Mononuclear cell (primary cell): ENCODE measurements around the gene PRPF19. TPM values are rescaled to one million over a fixed set of nuclear protein-coding genes. Genes with fewer than 3 reads are reported as not detected.

Experiments used
- H3K27me3 ChIP-seq: 2 replicates; pipeline ENCODE4 v1.6.0; 2011; ENCODE audit warnings: low read length, control low read depth; ENCODE audit not compliant: insufficient read depth
- H3K4me1 ChIP-seq: 2 replicates; pipeline ENCODE4 v1.5.1; 2011; ENCODE audit warnings: mild to moderate bottlenecking, low read length, control low read depth; ENCODE audit not compliant: insufficient read depth
- H3K4me3 ChIP-seq: 2 replicates; pipeline ENCODE4 v1.5.1; 2011; ENCODE audit warnings: mild to moderate bottlenecking, low read length, moderate library complexity
- H3K9me3 ChIP-seq: 2 replicates; pipeline ENCODE4 v1.5.1; 2011; ENCODE audit warnings: low read depth, mild to moderate bottlenecking, control low read depth, low read length
- total RNA-seq: library from RNA; depleted of rRNA; stranded (reverse); fragments of >200 nt; gene quantifications from one replicate; pipeline ENCODE4 v1.2.3, GENCODE V29; 2012

PRPF19 gene
- total RNA-seq, 1 donor = 32.0 TPM

DNA sequence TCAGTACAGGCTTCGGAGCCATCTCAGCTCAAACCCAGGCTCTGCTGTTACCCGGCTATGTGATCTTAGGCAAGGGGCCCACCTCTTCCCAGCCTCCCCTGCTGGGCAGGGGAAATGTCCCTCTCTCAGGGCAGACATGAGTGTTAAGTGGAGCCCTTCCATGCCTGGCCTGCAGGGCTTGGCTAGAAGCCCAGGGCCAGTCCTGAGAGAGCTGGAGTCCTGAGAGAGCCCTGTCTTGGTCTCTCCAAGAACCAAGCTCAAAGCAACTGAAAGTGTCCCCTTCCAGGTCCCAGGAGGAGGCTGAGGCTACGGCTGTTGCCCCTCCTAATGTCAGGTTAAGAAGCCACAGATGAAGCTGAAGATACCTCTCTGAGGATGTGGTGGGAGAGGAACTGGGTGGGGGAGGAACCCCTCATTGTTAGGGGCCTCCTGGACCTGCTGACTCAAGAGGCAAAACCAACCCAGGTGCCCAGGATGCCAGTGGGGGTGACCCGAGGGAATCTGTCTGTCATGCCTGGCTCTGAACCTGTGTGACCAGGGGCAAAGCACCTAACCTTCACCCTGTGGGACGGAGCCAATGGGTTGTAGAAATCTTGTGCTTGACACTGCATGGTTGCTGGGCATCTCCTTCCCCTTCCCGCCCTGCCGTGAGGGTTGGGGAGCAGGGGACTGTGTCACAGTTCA, 34.9 kb downstream of the PRPF19 start:
- Histone ChIP-seq H3K9me3 (no peaks in the 10 kb centered on the region), H3K4me1 (peaks cover 24% of the 10 kb centered on the region), H3K27me3 (no peaks in the 10 kb centered on the region), H3K4me3 (no peak overlapping the region)

DNA sequence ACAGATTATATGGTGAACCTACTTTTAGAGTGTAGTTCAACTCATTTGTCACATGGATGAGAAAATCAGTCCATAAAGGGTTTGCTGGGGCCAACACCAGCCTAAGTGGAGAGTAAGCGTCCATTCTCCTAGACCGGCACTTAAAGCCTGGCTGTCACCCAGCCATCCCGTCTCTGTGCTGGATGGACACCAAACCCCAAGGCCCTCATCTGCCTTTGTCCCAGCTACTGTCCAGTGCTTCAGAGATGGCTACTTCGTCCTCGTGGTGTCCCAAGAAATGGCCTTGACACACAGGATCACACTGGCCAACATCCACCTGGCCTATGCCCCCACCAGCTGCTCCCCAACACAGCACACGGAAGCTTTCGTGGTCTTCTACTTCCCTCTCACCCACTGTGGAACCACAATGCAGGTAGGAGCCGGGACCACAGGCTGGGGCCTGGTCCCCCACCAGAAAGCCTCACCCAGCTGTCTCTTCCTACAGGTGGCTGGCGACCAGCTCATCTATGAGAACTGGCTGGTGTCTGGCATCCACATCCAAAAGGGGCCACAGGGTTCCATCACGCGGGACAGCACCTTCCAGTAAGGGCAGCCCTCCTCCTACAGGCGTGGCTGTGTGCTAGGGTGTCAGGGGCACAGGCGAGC, 35.5 kb downstream of the PRPF19 start:
- Histone ChIP-seq H3K27me3 (no peaks in the 10 kb centered on the region), H3K4me3 (no peak overlapping the region), H3K9me3 (no peaks in the 10 kb centered on the region), H3K4me1 (peaks cover 24% of the 10 kb centered on the region)

DNA sequence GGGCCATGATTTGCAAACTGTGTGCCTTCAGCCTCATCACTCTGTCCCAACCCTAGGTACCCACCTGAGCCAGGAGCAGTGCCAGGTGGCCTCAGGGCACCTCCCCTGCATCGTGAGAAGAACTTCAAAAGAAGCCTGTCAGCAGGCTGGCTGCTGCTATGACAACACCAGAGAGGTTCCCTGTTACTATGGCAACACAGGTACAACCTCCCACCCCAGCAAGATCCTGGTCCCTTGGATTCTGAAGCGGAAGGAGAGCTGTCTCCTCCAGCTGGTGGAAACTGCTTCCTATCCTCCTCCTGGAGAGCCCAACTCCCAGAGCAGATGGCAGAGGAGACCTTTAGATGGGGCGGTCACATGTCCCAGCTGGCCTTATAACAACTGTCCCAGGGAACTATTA, 36.1 kb downstream of the PRPF19 start:
- no peak overlapping the region for H3K4me3 ChIP-seq
- peaks cover 24% of the 10 kb centered on the region for H3K4me1 ChIP-seq
- no peaks in the 10 kb centered on the region for H3K27me3 ChIP-seq
- H3K9me3 ChIP-seq = no peaks in the 10 kb centered on the region

DNA sequence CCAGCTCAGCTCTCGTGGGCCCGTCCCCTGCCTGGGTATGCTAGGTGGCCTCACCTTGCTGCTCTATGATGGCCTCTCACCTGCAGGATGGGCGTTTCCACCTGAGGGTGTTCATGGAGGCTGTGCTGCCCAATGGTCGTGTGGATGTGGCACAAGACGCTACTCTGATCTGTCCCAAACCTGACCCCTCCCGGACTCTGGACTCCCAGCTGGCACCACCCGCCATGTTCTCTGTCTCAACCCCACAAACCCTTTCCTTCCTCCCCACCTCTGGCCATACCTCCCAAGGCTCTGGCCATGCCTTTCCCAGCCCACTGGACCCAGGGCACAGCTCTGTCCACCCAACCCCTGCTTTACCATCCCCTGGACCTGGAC, 36.9 kb downstream of the PRPF19 start:
- no peaks in the 10 kb centered on the region for H3K9me3 ChIP-seq
- no peaks in the 10 kb centered on the region for H3K27me3 ChIP-seq
- H3K4me3 ChIP-seq = no peak overlapping the region

GRCh38 chr11:60868682-60869450, 37.5 kb downstream of the PRPF19 start:
- H3K27me3 ChIP-seq = no peaks in the 10 kb centered on the region

More for the DNA sequence above, 36.9 kb downstream of the PRPF19 start:
- H3K4me1 ChIP-seq = peaks cover 24% of the 10 kb centered on the region

DNA sequence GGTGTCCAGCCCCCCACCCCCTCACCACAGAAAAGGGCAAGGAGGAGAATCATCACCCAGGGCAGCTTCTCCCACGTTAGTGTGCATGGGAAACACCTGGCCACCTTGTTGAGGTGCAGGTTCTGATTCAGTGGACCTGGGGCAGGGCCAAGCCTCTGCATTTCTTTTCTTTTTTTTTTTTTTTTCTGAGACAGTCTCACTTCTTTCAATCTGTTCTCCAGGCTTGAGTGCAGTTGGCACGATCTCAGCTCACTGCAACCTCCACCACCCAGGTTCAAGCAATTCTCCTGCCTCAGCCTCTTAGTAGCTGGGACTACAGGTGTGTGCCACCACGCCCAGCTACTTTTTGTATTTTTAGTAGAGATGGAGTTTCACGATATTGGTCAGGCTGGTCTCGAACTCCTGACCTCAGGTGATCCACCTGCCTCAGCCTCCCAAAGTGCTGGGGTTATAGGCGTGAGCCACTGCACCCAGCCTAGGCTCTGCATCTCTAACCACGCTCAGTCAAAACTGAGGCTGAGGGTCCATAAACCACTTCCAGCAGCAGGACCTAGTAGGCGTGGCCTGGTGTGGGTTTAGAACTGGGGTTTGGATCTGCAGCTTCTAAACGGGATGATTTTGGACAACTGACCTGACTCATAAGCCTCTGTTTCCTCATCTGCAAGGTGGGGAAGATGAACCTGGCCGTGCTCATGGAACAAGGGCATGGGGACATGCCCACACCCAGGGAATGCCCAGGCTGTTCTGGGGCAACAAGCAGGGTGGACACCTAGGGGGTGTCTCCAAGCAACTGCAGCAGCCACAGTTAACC, 38.3 kb downstream of the PRPF19 start:
- Histone ChIP-seq H3K4me1 (peaks cover 17% of the 10 kb centered on the region), H3K9me3 (no peaks in the 10 kb centered on the region), H3K4me3 (no peak overlapping the region), H3K27me3 (no peaks in the 10 kb centered on the region)

More at GRCh38 chr11:60868682-60869450, 37.5 kb downstream of the PRPF19 start:
- Histone ChIP-seq H3K4me1 (peaks cover 24% of the 10 kb centered on the region), H3K4me3 (no peak overlapping the region), H3K9me3 (no peaks in the 10 kb centered on the region)

- peaks cover 9% of the 10 kb centered on the region for H3K4me1 ChIP-seq
- no peak within 1 kb of the TSS for H3K4me3 ChIP-seq
- no peaks in the 10 kb centered on the region for H3K9me3 ChIP-seq
- no peaks in the 10 kb centered on the region for H3K27me3 ChIP-seq
Measured at GRCh38 chr11:60866911-60867870, 39.2 kb downstream of the PRPF19 start, which contains the start of gene ZP1. Gene ZP1 (plus strand): TSS chr11:60867542. CDS start chr11:60867562, 20 bp downstream.

DNA sequence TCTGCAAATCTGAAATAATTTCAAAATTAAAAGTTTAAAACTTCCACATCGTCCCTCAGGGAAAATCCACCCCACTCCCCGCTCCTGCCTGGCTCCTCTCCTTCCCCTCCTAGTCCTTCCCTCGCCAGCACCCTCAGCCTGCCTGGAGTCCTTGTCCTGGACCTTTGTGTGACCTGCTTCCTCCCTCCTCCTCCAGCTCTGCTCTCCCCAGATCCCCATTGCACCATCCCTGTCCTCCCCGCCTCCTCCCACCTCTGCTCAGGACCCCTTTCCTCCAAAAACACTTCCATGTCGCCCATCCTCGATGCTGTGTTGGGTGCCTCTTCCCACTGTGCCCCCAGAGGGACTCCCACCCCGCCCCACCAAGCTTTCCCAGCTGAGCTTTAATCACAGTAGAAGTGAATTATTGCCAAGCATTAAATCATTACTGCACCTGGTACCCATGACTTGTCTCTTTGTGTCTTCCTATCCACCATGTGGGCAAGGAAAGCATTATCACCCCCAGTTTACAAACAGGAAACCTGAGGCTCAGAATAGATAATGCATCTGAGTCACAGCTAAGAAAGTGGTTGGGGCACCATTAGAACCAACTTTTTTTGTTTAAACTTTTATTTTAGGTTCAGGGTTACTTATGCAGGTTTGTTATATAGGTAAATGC, 41.4 kb downstream of the PRPF19 start:
- no peaks in the 10 kb centered on the region for H3K9me3 ChIP-seq
- no peaks in the 10 kb centered on the region for H3K27me3 ChIP-seq
- H3K4me1 ChIP-seq = no peaks in the 10 kb centered on the region
- H3K4me3 ChIP-seq = no peak overlapping the region

- no peak overlapping the region for H3K4me3 ChIP-seq
- no peaks in the 10 kb centered on the region for H3K9me3 ChIP-seq
- H3K4me1 ChIP-seq = peaks cover 6% of the 10 kb centered on the region
- H3K27me3 ChIP-seq = no peaks in the 10 kb centered on the region
Measured at GRCh38 chr11:60863550-60864521, 42.5 kb downstream of the PRPF19 start.

- peaks cover 20% of the 10 kb centered on the region for H3K4me1 ChIP-seq
- H3K27me3 ChIP-seq = no peaks in the 10 kb centered on the region
- no peaks in the 10 kb centered on the region for H3K9me3 ChIP-seq
- H3K4me3 ChIP-seq = no peak overlapping the region
Measured at GRCh38 chr11:60862171-60862570, 44.2 kb downstream of the PRPF19 start.

- Histone ChIP-seq H3K27me3 (no peaks in the 10 kb centered on the region), H3K4me3 (no peak overlapping the region), H3K9me3 (no peaks in the 10 kb centered on the region), H3K4me1 (peaks cover 20% of the 10 kb centered on the region)
Measured at GRCh38 chr11:60860943-60861342, 45.4 kb downstream of the PRPF19 start.

DNA sequence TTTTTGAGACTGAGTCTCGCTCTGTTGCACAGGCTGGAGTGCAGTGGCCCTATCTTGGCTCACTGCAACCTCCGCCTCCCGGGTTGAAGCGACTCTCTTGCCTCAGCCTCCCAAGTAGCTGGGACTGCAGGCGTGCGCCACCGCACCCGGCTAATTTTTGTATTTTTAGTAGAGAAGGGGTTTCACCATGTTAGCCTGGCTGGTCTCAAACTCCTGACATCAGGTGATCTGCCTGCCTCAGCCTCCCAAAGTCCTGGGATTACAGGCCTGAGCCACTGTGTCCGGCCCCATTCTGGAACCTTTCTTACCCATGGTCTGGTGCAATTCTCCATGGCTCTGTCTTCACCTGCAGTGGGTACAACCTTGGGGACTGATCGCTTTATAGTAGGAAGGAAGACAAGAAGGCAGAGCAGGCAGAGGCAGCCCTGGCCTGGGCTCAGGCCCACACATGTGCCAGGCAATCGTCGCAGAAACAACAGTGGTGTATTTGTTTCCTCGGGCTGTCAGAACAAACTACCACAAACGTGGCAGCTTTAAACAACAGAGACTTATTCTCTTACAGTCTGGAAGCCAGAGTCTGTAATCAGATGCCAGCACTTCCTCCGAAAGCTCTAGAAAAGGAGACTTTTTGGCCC, 46.7 kb downstream of the PRPF19 start:
- peaks cover 20% of the 10 kb centered on the region for H3K4me1 ChIP-seq
- no peak overlapping the region for H3K4me3 ChIP-seq
- H3K27me3 ChIP-seq = no peaks in the 10 kb centered on the region
- no peaks in the 10 kb centered on the region for H3K9me3 ChIP-seq
